HG03460 (cell line): ENCODE results near the gene NGB.

Experiments
- ATAC-seq: cut with Tn5 transposase; IDR thresholded peaks from one replicate; pipeline ENCODE4 v1.9.1; 2021; ENCODE audit not compliant: unreplicated experiment

Gene NGB

DNA sequence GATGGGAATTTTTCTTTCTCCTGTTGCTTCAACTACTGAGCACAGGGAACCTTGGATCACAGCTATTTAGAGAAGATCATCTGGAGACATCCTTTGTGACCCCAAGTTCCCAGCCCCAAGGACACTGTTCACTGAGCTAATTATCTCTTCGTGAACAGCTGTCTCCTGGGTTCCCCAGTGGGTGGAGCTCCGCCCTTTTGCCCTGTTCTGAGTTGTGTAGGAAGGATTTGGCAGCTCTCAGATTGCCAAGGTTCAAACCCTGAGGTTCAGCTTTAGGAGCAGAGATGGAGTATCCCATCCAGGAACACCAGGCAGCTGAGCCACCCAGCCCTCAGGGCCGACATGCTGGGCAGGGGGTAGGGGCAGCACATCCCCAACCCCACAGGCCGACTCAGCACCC is 32.0 kb downstream of the NGB start:
- ATAC-seq: no peak

DNA sequence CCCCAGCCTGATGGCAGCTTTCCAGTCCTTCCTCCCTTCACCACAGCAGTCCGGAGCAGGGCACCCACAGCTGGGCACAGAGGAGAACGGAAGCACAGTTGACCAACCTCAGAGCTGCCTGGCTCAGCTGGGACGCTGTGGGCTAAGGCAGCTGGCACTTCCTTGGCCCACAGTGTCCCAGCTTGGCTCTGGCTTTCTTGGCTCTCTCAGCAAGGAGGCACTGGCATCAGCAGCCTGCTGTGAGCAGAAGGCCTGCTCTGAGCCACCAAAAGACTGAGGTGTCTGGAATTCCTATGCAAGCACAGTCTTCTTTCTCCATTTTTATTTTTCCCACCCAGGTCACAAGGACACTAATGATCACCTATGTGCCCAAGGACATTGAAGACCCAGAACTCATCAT is 32.6 kb downstream of the NGB start:
- no peak for ATAC-seq

DNA sequence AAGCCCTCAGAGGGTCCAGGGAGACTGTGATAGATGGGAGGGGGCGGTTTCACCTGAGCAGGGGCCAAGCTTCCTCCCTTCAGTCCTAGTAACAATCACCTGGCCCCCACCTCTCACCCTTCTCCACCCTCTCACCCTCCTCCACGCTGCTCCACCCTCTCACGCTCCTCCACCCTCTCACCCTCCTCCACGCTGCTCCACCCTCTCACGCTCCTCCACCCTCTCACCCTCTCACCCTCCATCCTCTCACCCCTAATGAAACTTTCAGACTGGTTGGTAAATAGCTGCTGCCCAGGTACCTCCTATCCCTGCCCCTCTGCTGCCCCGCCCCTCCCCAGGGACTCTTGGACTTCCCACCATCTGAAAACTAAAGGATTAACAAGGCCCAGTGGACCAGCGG is 34.2 kb downstream of the NGB start:
- ATAC-seq: no peak

DNA sequence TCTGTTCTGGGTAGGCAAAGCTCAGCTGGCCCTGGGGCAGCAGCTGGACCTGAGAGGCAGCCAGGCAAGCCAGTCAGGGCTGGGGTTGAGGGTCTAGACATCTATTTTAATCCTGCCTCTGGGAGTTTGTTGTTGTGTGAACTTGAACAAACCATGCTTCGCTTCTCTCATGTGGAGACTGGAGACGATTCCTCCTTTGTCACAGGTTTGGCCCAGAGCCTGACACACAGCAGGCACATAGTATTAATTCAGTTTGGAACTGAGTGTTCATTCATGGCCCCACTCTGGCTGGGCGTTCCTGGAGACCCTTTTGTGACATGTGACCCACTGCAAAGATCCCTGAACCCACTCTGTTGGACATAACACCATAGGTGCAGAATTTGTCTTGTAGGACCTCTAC is 39.3 kb downstream of the NGB start:
- ATAC-seq: no peak

DNA sequence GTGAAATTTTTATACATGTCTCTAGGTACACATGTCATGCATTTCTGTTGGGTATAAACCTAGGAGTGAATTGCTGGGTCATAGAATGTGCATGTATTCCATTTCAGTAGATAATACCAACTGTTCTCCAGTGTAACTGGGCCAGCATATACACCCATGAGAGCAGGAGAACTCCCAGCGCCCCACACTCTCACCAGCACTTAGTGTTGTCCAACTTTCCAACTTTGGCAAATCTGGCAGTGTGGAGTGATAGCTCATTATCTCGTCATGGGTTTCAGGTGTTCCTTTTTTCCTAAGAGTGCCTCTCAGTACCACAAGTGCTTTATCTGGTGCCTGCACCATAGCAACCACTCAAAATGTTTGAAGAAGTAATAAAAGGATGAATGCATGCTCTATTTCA is 40.1 kb downstream of the NGB start:
- no peak for ATAC-seq

DNA sequence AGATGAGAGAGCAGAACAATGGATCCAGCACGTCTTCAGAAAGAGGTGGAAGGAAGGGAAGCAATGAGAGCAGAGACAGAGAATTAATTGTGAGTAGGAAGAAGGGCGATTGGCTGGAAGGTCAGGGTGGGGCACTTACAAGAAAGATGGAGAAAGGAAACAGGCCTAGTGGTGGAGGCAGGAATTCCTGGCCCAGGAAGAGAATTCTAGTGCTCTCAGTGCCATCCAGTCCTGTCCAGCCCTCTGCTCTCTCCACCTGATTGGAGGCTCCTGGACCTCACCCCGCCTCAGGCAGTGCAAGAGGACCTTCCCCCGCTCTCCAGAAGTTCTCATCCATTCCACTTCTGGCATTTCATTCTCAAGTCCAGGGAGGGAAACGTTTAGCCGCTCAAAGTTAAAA is 43.0 kb downstream of the NGB start:
- no peak for ATAC-seq

DNA sequence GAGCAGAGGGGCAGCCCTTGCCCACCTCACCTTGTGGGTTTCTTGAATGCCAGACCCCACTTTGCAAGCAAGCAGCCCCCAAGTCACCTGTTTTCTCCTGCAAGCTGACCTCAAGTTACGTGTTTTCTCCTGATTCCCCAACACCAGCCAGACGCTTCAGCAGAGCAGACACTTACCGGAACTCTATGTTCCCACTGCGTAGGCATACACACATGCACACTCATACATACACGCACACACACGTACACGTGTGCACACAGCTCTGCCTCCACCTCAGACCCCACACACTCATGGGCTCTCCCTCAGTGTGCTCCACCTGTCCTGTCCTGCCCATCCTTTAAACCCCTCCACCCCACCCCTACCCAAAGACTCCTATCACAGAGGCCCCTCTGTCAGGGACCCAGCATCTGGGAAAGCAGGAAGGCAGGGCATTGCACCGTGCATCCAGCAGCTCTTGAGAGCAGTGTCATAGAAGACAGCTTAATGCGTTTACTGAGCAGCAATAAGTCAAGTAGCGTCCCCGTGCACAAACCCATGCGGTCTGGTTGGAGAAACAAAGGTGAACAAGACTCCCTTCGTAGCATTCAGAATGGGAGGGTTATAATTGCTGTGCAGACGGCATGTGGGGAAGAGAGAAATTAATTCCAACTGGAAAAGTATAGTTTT is 45.0 kb downstream of the NGB start:
- ATAC-seq: no peak

DNA sequence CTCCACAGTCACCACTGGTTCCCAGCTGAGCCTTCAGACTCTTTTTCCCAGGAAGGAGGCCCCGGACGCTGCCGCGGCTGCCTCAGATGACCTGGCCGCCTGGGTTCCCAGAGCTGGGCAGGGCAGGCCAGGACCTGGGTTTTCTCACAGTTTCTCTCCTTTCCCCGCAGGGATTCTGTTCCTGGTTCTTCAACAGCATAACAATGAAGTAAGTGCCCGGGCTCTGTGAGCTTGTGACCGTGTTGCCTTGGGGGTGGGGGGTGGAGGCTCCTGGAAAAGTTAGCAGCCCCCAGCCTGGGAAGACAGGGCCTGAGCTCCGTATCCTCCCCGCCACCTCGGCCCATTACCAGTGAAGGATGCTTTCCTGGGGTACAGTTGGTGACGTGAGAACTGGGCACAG is 45.8 kb downstream of the NGB start:
- ATAC-seq: no peak

DNA sequence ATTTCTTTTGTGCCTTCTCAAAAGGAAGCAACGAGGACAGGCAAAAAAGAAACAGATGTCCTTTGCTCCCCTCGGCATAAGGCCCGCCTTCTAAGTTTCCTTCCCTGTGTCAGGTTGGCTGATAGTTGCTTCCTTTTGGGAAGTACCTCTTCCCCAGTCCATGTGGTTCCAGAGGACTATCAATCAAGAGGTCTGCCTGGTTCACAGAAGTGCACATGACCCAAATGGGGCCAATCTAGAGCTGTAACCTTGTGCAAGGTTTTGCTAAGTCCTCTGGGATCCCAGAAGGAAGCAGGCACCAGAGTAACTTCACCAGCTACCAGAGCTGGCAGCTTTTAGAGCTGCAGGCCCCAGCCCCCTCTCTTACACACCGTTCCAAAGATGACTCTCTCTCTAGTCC is 46.8 kb downstream of the NGB start:
- no peak for ATAC-seq

DNA sequence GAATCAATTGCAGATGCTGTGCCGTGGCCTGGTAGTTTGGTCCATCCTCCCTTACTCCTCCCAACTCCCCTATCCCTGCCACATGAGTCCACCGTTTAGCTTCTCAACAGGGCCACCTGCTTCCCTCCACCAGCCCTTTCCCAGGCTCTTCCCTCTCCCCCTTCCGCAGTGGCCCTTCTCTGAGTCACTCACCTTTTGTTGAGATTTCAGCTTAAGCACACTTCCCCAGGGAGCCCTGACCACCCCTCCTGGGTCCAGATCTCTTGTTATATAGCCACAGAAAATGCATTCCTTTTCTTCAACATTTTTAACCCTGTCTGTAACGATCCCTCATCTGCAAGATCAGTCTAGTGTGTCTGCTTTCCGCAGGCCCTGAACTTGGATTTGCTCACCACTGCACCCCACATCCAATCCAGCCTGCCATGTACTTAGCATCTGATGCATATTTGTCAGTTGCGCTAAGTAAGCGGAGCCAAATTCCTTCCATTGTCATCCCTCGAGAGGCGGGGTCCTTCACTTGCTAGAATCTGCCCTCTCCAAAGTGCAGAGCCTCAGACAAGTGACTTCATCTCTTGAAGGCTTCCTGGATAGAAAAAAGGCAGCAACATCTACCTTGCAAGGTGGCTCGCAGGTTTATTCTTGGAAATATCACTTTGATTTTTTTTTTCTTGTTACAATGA is 48.3 kb downstream of the NGB start:
- no peak for ATAC-seq

DNA sequence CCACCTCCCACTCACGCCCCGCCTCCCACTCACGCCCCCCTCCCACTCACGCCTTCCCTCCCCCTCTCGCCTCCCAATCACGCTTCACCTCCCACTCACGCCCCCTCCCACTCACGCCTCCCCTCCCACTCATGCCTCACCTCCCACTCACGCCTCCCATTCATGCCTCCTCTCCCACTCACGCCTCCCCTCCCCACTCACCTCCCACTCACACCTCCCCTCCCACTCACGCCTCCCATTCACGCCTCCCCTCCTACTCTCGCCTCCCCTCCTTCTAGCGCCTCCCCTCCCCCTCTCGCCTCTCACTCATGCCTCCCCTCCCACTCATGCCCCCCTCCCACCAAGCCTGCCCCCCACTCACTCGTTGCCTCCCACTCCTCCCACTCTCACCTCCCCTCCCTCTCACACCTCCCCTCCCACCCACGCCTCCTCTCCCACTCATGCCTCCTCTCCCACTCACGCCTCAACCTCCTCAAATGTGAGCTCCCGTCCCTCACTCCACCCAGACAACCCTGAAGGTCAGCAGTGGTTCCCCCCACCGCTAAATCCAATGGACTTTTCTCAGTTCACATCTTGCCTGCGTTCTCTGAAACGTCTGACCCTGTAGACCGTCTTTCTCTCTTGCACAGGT is 49.6 kb downstream of the NGB start:
- no peak for ATAC-seq

DNA sequence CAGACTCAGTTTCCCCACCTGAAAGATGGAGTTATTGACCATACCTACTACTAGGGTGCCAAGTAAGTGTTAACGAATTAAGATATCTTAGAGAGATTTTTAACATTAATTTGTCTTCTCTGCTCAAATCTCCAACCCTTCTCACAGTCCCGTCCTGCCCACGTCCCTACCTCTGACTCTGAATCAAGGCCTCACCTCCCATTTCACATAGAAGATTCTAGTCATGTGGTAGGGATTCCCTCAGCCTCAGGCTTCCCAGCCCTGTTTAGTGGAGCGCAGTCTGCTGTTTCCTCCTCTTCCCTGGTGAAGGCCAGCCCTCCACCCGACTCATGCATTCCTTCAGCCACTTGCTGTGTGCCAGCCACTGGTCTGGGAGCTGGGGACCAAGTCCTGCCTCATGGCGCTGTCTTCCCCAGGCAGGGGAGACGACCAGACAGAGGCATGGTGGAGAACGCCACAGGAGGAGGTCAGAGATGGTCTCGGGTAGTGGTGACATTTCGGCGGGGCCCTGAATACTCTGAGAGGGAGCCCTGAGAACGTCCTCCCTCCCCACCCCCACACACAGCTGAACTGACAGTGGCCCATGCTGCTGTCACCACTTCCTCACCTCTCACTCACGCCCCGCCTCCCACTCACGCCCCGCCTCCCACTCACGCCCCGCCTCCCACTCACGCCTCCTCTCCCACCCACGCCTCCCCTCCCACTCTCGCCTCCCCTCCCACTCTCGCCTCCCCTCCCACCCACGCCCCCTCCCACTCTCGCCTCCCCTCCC is 50.6 kb downstream of the NGB start:
- no peak for ATAC-seq

DNA sequence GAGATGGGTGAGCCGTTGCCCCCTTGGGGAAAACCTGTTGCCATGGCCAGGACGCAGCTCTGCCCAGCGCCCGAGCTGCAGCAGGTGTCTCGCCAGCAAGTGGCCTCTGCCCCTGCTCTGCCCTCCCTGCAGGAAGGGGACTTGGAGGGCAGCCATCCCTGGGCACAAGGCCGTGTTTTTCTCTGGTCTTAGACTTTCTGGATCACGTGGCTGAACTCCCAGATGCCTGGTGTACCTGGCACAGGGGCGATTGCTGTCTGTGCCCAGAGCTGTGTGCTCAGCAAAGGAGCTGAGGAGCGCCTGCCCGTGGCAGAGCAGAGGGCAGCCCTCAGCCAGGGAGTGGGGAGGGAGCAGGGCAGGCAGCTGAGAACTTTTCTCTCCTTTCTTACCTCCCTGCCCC is 51.4 kb downstream of the NGB start:
- no peak for ATAC-seq

DNA sequence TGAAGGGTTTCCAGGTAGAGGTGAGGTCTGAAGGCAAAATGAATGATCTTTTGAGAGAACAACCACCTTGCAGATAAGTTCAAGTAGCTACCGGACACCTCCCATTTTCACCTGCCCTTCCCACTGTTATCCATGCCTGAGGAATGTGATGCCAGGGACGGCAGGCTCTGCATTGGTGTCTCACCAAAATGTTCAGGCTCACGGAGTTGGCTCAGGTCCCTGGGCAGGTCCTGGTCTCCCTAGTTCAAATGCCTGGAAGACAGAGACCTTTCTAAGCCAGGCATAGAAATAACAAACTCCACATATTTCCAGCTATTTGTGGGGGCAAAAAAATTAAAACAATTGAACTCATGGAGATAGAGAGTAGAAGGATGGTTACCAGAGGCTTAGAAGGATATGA is 53.5 kb downstream of the NGB start:
- ATAC-seq: no peak
